CD4-positive, alpha-beta T cell (primary cell): ENCODE results near the gene DNAAF5. TPM values are rescaled to one million over a fixed set of nuclear protein-coding genes. Genes with fewer than 3 reads are reported as not detected.
A peak's percentile ranks its signal among the peaks of the same experiment; 100 is the strongest.

Experiments used
- ATAC-seq: fragments of 200-7000 bp; cut with Tn5 transposase; one replicate; pipeline ENCODE4 v1.10.0; 2022; ENCODE audit warnings: mild to moderate bottlenecking; ENCODE audit not compliant: poor library complexity
- CTCF ChIA-PET: fragments of 350-600 bp; sonication (Branson Sonifier 250); formaldehyde crosslinking; loops from one replicate; lab custom pipeline; 2021; ENCODE audit warnings: antibody characterized with exemption, inconsistent platforms; lab: Charles Lee
- POLR2A ChIA-PET: fragments of 350-600 bp; sonication (Branson Sonifier 250); formaldehyde crosslinking; loops from one replicate; lab custom pipeline; 2021; ENCODE audit warnings: antibody characterized with exemption, inconsistent platforms; lab: Charles Lee
- DNase-seq, 14 experiments: peaks; one replicate each; pipeline ENCODE4 v3.0.0-alpha.2; 2013 to 2020; ENCODE audit warnings: mixed read lengths in 2 of 14
- H3K27ac ChIP-seq, 2 donors: one replicate each; pipeline versions ENCODE4 v1.5.1 to v1.7.0; 2013; ENCODE audit warnings: low read length in 2 of 2, low read depth in 1 of 2, mild to moderate bottlenecking in 1 of 2
- H3K27me3 ChIP-seq, 2 experiments: 1 replicate in 1 of 2; 2 replicates in 1 of 2; pipeline versions ENCODE4 v1.6.1 to v1.7.0; 2013; ENCODE audit warnings: low read length in 2 of 2, control low read depth in 1 of 2, mild to moderate bottlenecking in 1 of 2, moderate library complexity in 1 of 2; ENCODE audit not compliant: insufficient read depth in 2 of 2, control insufficient read depth in 1 of 2
- H3K36me3 ChIP-seq: one replicate; pipeline ENCODE4 v1.6.1; 2013; ENCODE audit warnings: low read length, control low read depth; ENCODE audit not compliant: insufficient read depth
- H3K4me1 ChIP-seq: one replicate; pipeline ENCODE4 v1.6.1; 2013; ENCODE audit warnings: low read length, control low read depth; ENCODE audit not compliant: insufficient read depth
- H3K4me3 ChIP-seq: one replicate; pipeline ENCODE4 v1.5.1; 2013; ENCODE audit warnings: mild to moderate bottlenecking, low read length, moderate library complexity
- H3K9me3 ChIP-seq, 2 experiments: 1 replicate in 1 of 2; 2 replicates in 1 of 2; pipeline versions ENCODE4 v1.6.1 to v1.7.0; 2013; ENCODE audit warnings: low read length in 2 of 2, mild to moderate bottlenecking in 2 of 2, control low read depth in 1 of 2, moderate library complexity in 1 of 2; ENCODE audit not compliant: control insufficient read depth in 1 of 2, insufficient read depth in 1 of 2
- H3K27ac Mint-ChIP-seq: one replicate; pipeline ENCODE4 v1.8.0; 2020; ENCODE audit warnings: mixed read lengths
- H3K27me3 Mint-ChIP-seq: one replicate; pipeline ENCODE4 v1.8.0; 2021; ENCODE audit warnings: mixed read lengths
- H3K36me3 Mint-ChIP-seq: one replicate; pipeline ENCODE4 v1.8.0; 2021; ENCODE audit warnings: low read depth, mixed read lengths
- H3K4me1 Mint-ChIP-seq: one replicate; pipeline ENCODE4 v1.8.0; 2021; ENCODE audit warnings: low read depth, mixed read lengths
- H3K4me3 Mint-ChIP-seq: one replicate; pipeline ENCODE4 v1.8.0; 2020; ENCODE audit warnings: mild to moderate bottlenecking, mixed read lengths
- H3K9me3 Mint-ChIP-seq: one replicate; pipeline ENCODE4 v1.8.0; 2020; ENCODE audit warnings: mixed read lengths
- CTCF ChIP-seq: fragments of 200-600 bp; IDR thresholded peaks from one replicate; pipeline ENCODE4 v1.8.0; 2022; ENCODE audit warnings: antibody characterized with exemption, mild to moderate bottlenecking
- intact Hi-C, 2 experiments: fragments of 100-400 bp; cut with DNase I in 1 of 2; cut with micrococcal nuclease in 1 of 2; formaldehyde crosslinking; loops; one replicate each; pipeline versions ENCODE4 v1.15.1 to v1.9.0; 2023 to 2025; cut with DNase I, micrococcal nuclease
- total RNA-seq, 174 experiments: library from RNA in 2 of 174; stranded (reverse) in 2 of 174; gene quantifications; one replicate each; pipeline ENCODE4 v1.2.3 and lab custom pipeline; 2021 to 2026

DNAAF5 gene
- total RNA-seq, 2 experiments from 2014 or later: 4.8 to 6.1 TPM

- Histone ChIP-seq H3K4me3 (no peak overlapping the region), H3K9me3 (peaks cover 0 to 5% of the 10 kb centered on the region in 2 experiments), H3K27me3 (no peaks in the 10 kb centered on the region), H3K27ac (no peak overlapping the region), H3K36me3 (peaks cover 22% of the 10 kb centered on the region), H3K4me1 (peaks cover 6% of the 10 kb centered on the region)
- ATAC-seq (no peak), DNase-seq (no peak)
- no peak for TF ChIP-seq CTCF
- H3K27ac Mint-ChIP-seq: no peak overlapping the region
- intact Hi-C loops: no loop called here
- H3K4me1 Mint-ChIP-seq: no peaks in the 10 kb centered on the region
- no peaks in the 10 kb centered on the region for H3K9me3 Mint-ChIP-seq
- CTCF ChIA-PET: no interaction called here
- H3K27me3 Mint-ChIP-seq: no peaks in the 10 kb centered on the region
- peaks cover 30% of the 10 kb centered on the region for H3K36me3 Mint-ChIP-seq
- POLR2A ChIA-PET: no interaction called here
- H3K4me3 Mint-ChIP-seq: no peak overlapping the region
Observed at GRCh38 chr7:784971-785370, 58.5 kb downstream of the DNAAF5 start.

- no peak for TF ChIP-seq CTCF
- Mint-ChIP-seq H3K27me3 (no peaks in the 10 kb centered on the region), H3K36me3 (peaks cover 25% of the 10 kb centered on the region), H3K4me1 (no peaks in the 10 kb centered on the region), H3K4me3 (no peak overlapping the region), H3K27ac (no peak overlapping the region), H3K9me3 (no peaks in the 10 kb centered on the region)
- Histone ChIP-seq H3K27ac (no peak overlapping the region), H3K27me3 (no peaks in the 10 kb centered on the region), H3K36me3 (peaks cover 22% of the 10 kb centered on the region), H3K9me3 (peaks cover 0 to 5% of the 10 kb centered on the region in 2 experiments), H3K4me3 (no peak overlapping the region), H3K4me1 (peaks cover 6% of the 10 kb centered on the region)
- CTCF ChIA-PET: no interaction called here
- intact Hi-C loops: no loop called here
- ATAC-seq (no peak), DNase-seq (no peak)
- POLR2A ChIA-PET: no interaction called here
Observed at GRCh38 chr7:785416-785815, 58.9 kb downstream of the DNAAF5 start.

- Mint-ChIP-seq H3K4me3 (no peak overlapping the region), H3K27me3 (no peaks in the 10 kb centered on the region), H3K27ac (no peak overlapping the region), H3K9me3 (no peaks in the 10 kb centered on the region), H3K36me3 (peaks cover 19% of the 10 kb centered on the region), H3K4me1 (no peaks in the 10 kb centered on the region)
- no peak overlapping the region for H3K4me3 ChIP-seq
- no peak overlapping the region for H3K27ac ChIP-seq
- TF ChIP-seq CTCF: peak; percentile 74
- CTCF ChIA-PET: interaction anchor here (0.6 to 1.7 kb wide), 7 partner anchors 26 to 89 kb away, joined by 3 to 22 read pairs (median 6); partner anchors contain the start of gene SUN1
- H3K36me3 ChIP-seq: peaks cover 18% of the 10 kb centered on the region
- POLR2A ChIA-PET: interaction anchor here (1.0 to 1.4 kb wide), 2 partner anchors 45 to 89 kb away, joined by 4 to 5 read pairs; no protein-coding TSS in a partner anchor
- H3K4me1 ChIP-seq: peaks cover 6% of the 10 kb centered on the region
- intact Hi-C loops: loop anchor here (1.0 to 2.0 kb wide), 4 partner anchors 30 to 168 kb away; partner anchors contain the start of genes SUN1 (in 2 of the 2) and ADAP1 (in 1 of the 2)
- H3K27me3 ChIP-seq: no peaks in the 10 kb centered on the region
- peak; percentile 100 for ATAC-seq
- peak; percentile 59 to 85 (median 68) for DNase-seq
- H3K9me3 ChIP-seq: peaks cover 0 to 5% of the 10 kb centered on the region in 2 experiments
Observed at GRCh38 chr7:786472-787255, 60.2 kb downstream of the DNAAF5 start.
